Kidney epithelial cell (primary cell): ENCODE data around the gene FBN1. TPM values are rescaled to one million over a fixed set of nuclear protein-coding genes. Genes with fewer than 3 reads are reported as not detected.

Source experiments
- DNase-seq: peaks from one replicate; pipeline ENCODE4 v3.0.0-alpha.2; 2010; ENCODE audit warnings: low read depth
- H3K27me3 ChIP-seq: 2 replicates; pipeline ENCODE4 v1.6.0; 2011; ENCODE audit warnings: low read length; ENCODE audit not compliant: control insufficient read depth, insufficient read depth
- H3K36me3 ChIP-seq: 2 replicates; pipeline ENCODE4 v1.5.1; 2011; ENCODE audit warnings: low read length; ENCODE audit not compliant: control insufficient read depth, insufficient read depth
- H3K4me3 ChIP-seq: 2 replicates; pipeline ENCODE4 v1.5.1; 2011; ENCODE audit warnings: low read depth, mild to moderate bottlenecking, control low read depth, low read length
- CTCF ChIP-seq: IDR thresholded peaks from 2 replicates; pipeline ENCODE4 v1.5.1; 2011; ENCODE audit warnings: mild to moderate bottlenecking, moderate library complexity, low read length, control low read depth, inconsistent platforms; ENCODE audit not compliant: insufficient read depth, poor library complexity, severe bottlenecking
- total RNA-seq: library from RNA; depleted of rRNA; stranded (reverse); fragments of >200 nt; gene quantifications from 2 replicates; pipeline ENCODE4 v1.2.3, GENCODE V29; 2015

FBN1 gene
- total RNA-seq, 1 donor from 2014 or later = 35.9 TPM

GRCh38 chr15:48537271-48538113, 108.0 kb downstream of the FBN1 start:
- Histone ChIP-seq H3K4me3 (no peak overlapping the region), H3K36me3 (no peaks in the 10 kb centered on the region), H3K27me3 (no peaks in the 10 kb centered on the region)
- no peak for TF ChIP-seq CTCF
- DNase-seq = no peak

- DNase-seq = no peak
- no peaks in the 10 kb centered on the region for H3K27me3 ChIP-seq
- H3K4me3 ChIP-seq = no peak overlapping the region
- no peak for TF ChIP-seq CTCF
- no peaks in the 10 kb centered on the region for H3K36me3 ChIP-seq
Observed at GRCh38 chr15:48536681-48537091, 108.8 kb downstream of the FBN1 start.

GRCh38 chr15:48533982-48534381, 111.5 kb downstream of the FBN1 start:
- no peak for TF ChIP-seq CTCF
- H3K4me3 ChIP-seq = no peak overlapping the region
- no peak for DNase-seq
- no peaks in the 10 kb centered on the region for H3K27me3 ChIP-seq
- H3K36me3 ChIP-seq = no peaks in the 10 kb centered on the region

GRCh38 chr15:48532946-48533345, 112.6 kb downstream of the FBN1 start:
- no peak for TF ChIP-seq CTCF
- no peak for DNase-seq
- no peaks in the 10 kb centered on the region for H3K27me3 ChIP-seq
- no peak overlapping the region for H3K4me3 ChIP-seq
- no peaks in the 10 kb centered on the region for H3K36me3 ChIP-seq

- no peaks in the 10 kb centered on the region for H3K36me3 ChIP-seq
- no peaks in the 10 kb centered on the region for H3K27me3 ChIP-seq
Observed at GRCh38 chr15:48530528-48530927, 115.0 kb downstream of the FBN1 start.

More at GRCh38 chr15:48530528-48530927, 115.0 kb downstream of the FBN1 start:
- H3K4me3 ChIP-seq = no peak overlapping the region
- no peak for DNase-seq
- TF ChIP-seq CTCF = no peak
